ENCODE measurements around the gene SYDE1. TPM values are rescaled to one million over a fixed set of nuclear protein-coding genes. Genes with fewer than 3 reads are reported as not detected.
"Not testable (repeated sequence)": the region's sequence is repeated elsewhere in the genome, so short reads cannot be mapped to it uniquely, and the experiment has no call there.

Gene SYDE1
- total RNA-seq = 22.3 to 25.1 TPM (median 22.7 TPM) in 3 replicates

GRCh38 chr19:15107061-15108010, at the start of gene SYDE1:
TSS of gene SYDE1 (plus strand) at chr19:15107401. CDS start at chr19:15107434, 33 bp downstream.
- TF ChIP-seq CTCF (IDR thresholded peaks at IDR 0.05; ENCODE audit: unreplicated experiment) = no peak
- peak in 1 of 2 experiments; percentile 64 for DNase-seq (ENCODE audit: low spot score in 2 of 2, unreplicated experiment in 2 of 2)
- peaks cover 21% of the 10 kb centered on the region for H3K9me3 Mint-ChIP-seq
- H3K36me3 Mint-ChIP-seq = peaks cover 15% of the 10 kb centered on the region
- H3K27ac Mint-ChIP-seq = peak within 1 kb of the TSS; percentile 88
- H3K4me3 Mint-ChIP-seq = peak within 1 kb of the TSS; percentile 72
- no peaks in the 10 kb centered on the region for H3K27me3 Mint-ChIP-seq (ENCODE audit: low read depth)
- H3K4me1 Mint-ChIP-seq = peaks cover 18% of the 10 kb centered on the region

- DNase-seq (ENCODE audit: low spot score in 2 of 2, unreplicated experiment in 2 of 2) = no peak
- peaks cover 45% of the 10 kb centered on the region for H3K9me3 Mint-ChIP-seq
- H3K36me3 Mint-ChIP-seq = no peaks in the 10 kb centered on the region
Observed at GRCh38 chr19:15062036-15062435, 45.2 kb upstream of the SYDE1 start.

GRCh38 chr19:15070386-15070785, 36.8 kb upstream of the SYDE1 start:
- H3K27ac Mint-ChIP-seq; H3K36me3 Mint-ChIP-seq; H3K27me3 Mint-ChIP-seq (ENCODE audit: low read depth); DNase-seq (ENCODE audit: low spot score in 2 of 2, unreplicated experiment in 2 of 2); H3K4me3 Mint-ChIP-seq; H3K4me1 Mint-ChIP-seq: not testable (repeated sequence)
- H3K9me3 Mint-ChIP-seq = peaks cover 22% of the 10 kb centered on the region

More at GRCh38 chr19:15062036-15062435, 45.2 kb upstream of the SYDE1 start:
- Mint-ChIP-seq H3K27me3 (ENCODE audit: low read depth) (no peaks in the 10 kb centered on the region), H3K4me3 (no peak overlapping the region), H3K27ac (no peak overlapping the region), H3K4me1 (no peaks in the 10 kb centered on the region)
- TF ChIP-seq CTCF (IDR thresholded peaks at IDR 0.05; ENCODE audit: unreplicated experiment) = no peak

GRCh38 chr19:15072930-15073647, 34.1 kb upstream of the SYDE1 start:
- no peak for TF ChIP-seq CTCF (IDR thresholded peaks at IDR 0.05; ENCODE audit: unreplicated experiment)
- Mint-ChIP-seq H3K27ac (peak overlapping the region; percentile 50), H3K36me3 (no peaks in the 10 kb centered on the region), H3K4me3 (no peak overlapping the region), H3K27me3 (ENCODE audit: low read depth) (no peaks in the 10 kb centered on the region), H3K4me1 (peaks cover 2% of the 10 kb centered on the region), H3K9me3 (peaks cover 29% of the 10 kb centered on the region)
- no peak for DNase-seq (ENCODE audit: low spot score in 2 of 2, unreplicated experiment in 2 of 2)

- H3K9me3 Mint-ChIP-seq = peaks cover 29% of the 10 kb centered on the region
- TF ChIP-seq CTCF (IDR thresholded peaks at IDR 0.05; ENCODE audit: unreplicated experiment) = no peak
- H3K4me3 Mint-ChIP-seq = no peak overlapping the region
- peaks cover 2% of the 10 kb centered on the region for H3K4me1 Mint-ChIP-seq
- no peak for DNase-seq (ENCODE audit: low spot score in 2 of 2, unreplicated experiment in 2 of 2)
- no peaks in the 10 kb centered on the region for H3K27me3 Mint-ChIP-seq (ENCODE audit: low read depth)
- no peaks in the 10 kb centered on the region for H3K36me3 Mint-ChIP-seq
- H3K27ac Mint-ChIP-seq = no peak overlapping the region
Observed at GRCh38 chr19:15074371-15074770, 32.8 kb upstream of the SYDE1 start.

- no peak overlapping the region for H3K27ac Mint-ChIP-seq
- no peaks in the 10 kb centered on the region for H3K27me3 Mint-ChIP-seq (ENCODE audit: low read depth)
- TF ChIP-seq CTCF (IDR thresholded peaks at IDR 0.05; ENCODE audit: unreplicated experiment) = no peak
Observed at GRCh38 chr19:15075806-15076205, 31.4 kb upstream of the SYDE1 start.

GRCh38 chr19:15080002-15080401, 27.2 kb upstream of the SYDE1 start:
- not testable (repeated sequence) for H3K27me3 Mint-ChIP-seq (ENCODE audit: low read depth); DNase-seq (ENCODE audit: low spot score in 2 of 2, unreplicated experiment in 2 of 2); H3K36me3 Mint-ChIP-seq; H3K27ac Mint-ChIP-seq; H3K4me1 Mint-ChIP-seq; H3K4me3 Mint-ChIP-seq
- peaks cover 11% of the 10 kb centered on the region for H3K9me3 Mint-ChIP-seq

More at GRCh38 chr19:15075806-15076205, 31.4 kb upstream of the SYDE1 start:
- DNase-seq (ENCODE audit: low spot score in 2 of 2, unreplicated experiment in 2 of 2) = no peak
- Mint-ChIP-seq H3K4me3 (no peak overlapping the region), H3K9me3 (peaks cover 23% of the 10 kb centered on the region), H3K36me3 (no peaks in the 10 kb centered on the region), H3K4me1 (peaks cover 2% of the 10 kb centered on the region)

All from mesothelial cell of epicardium (in vitro differentiated cells).